HG03135 (cell line): ENCODE measurements around the gene SMAP2.
"Not testable (repeated sequence)": the region's sequence is repeated elsewhere in the genome, so short reads cannot be mapped to it uniquely, and the experiment has no call there.

Experiments used
- ATAC-seq: cut with Tn5 transposase; IDR thresholded peaks from one replicate; pipeline ENCODE4 v1.9.1; 2021; ENCODE audit warnings: mild to moderate bottlenecking, moderate library complexity; ENCODE audit not compliant: unreplicated experiment

The SMAP2 gene

DNA sequence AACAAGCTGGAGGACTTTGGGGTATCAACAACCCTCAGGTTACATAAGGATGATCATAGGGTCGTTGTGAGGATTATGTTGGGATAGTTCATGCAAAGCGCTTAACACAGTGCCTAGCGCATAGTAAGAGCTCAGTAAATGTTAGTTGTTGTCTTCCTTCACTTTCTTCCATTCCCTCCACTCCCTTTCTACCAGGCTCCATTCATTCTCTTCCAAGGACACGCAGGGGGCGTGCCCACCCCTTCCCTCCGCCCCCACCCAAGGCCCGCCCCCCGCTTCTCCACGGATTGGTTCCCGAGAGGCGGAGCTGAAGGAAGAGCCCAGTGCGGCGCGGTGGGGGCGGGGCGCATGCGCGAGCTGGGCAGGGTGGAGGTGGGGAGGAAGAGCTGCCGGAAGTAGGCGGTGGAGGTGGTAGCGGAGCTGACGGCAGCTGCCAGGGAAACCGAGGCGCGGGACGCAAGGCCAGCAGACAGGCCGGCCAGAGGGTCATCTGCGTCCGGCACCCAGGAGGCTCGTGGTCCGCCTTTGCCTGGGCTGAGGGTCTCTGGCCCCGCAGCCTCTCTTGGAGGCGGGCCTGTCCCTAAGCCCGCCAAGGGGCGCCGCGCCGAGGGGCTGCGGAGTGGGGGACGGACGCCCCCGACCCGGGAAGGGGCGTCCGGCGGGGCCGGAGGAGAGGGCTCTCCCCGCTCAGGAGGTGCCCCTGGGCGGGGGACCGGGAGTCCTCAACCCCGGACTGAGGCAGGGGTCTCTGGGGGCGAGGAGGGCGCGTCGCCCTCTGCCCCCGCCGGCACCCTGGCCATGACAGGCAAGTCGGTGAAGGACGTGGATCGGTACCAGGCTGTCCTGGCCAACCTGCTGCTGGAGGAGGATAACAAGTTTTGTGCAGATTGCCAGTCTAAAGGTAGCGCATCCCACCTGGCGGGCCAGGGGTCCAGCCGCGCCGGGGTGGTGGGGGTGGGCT lies at the start of gene SMAP2:
SMAP2 (plus strand) TSS at position 405 of the 961 bp plus-strand sequence; CDS start at position 799, 394 bp downstream.
- peak; percentile 77 for ATAC-seq

DNA sequence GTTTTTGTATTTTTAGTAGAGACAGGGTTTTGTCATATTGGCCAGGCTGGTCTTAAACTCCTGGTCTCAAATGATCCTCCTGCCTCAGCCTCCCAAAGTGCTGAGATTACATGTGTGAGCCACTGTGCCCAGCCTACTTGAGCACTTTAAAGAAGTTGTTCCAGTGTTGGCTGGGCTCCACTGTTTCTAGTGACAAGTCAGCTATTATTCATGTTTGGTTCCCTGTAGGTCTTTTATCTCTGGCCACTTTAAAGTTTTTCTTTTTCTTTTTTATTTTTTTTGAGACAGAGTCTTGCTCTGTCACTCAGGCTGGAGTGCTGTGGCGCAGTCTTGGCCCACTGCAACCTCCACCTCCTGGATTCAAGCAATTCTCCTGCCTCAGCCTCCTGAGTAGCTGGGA lies 42.1 kb upstream of the SMAP2 start:
- ATAC-seq, result not testable (repeated sequence)

DNA sequence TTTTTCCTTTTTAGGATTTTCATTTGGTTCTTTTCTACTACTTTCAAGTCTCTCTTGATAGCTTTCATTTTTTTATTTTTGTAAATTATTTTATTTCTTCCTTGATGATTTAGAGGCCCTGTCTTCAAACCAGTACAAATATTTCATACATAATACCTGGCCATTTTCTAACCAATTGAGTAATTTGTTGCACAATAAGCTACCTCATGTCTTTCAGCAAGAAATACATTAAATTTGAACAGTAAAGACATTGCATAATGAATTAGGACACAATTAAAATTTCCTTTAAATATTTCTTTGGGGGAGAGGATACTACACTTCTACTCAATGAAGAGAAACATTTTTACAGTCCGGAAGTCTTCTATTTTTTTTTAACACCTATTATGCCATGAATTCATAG lies 40.8 kb upstream of the SMAP2 start:
- no peak for ATAC-seq

GRCh38 chr1:40337443-40337842 lies 36.1 kb upstream of the SMAP2 start:
- ATAC-seq, result no peak

DNA sequence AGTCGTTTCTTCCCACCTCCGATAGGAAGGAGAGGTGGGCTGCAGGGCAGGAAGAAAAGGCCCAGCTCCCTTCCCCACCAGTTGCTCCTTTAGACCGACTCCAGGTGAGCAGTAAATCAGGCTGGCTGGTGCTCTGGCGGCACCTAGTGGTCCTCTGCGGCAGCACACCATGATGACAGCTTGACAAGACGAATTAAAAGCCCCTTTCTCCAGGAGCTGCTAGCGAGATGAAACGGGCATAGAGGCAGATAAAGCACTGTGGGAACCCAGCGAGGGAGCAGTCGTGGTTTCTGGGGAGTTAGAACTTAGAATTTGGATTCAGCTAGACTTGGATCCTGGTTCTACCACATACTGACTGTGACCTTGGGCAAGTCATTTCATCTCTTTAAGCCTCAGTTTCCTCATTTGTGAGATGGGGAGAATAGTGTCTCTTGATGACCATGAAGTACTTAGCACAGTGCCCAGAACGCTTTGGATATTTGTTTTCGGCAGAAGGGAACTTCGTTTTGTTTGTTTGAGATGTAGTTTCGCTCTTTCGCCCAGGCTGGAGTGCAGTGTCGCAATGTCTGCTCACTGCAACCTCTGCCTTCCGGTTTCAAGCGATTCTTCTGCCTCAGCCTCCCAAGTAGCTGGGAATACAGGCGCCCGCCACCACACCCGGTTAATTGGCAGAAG lies 34.6 kb upstream of the SMAP2 start:
- ATAC-seq, result no peak

GRCh38 chr1:40339420-40340323 lies 33.9 kb upstream of the SMAP2 start:
- ATAC-seq, result no peak

GRCh38 chr1:40341491-40342380 lies 31.8 kb upstream of the SMAP2 start:
- ATAC-seq, result no peak

GRCh38 chr1:40342381-40342717 lies 31.2 kb upstream of the SMAP2 start:
- not testable (repeated sequence) for ATAC-seq

DNA sequence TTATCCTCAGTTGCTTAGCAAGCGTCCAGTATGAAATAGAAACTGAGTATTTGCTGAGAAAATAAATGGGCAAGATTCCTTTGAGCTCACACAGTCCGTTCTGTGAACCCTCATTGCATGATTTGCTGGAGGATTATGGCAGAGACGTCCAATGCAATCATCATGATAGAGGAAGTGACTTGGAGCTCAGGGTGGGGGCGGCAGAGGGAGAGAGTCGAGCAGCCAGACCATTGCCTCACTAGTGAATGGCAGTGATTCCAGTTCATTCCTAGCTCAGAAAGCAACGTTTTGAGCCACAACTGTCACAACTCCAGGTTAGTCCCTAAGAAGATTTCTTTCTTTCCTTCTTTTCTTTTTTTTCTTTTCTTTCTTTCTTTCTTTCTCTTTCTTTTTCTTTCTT lies 28.9 kb upstream of the SMAP2 start:
- no peak for ATAC-seq

GRCh38 chr1:40350391-40350790 lies 23.1 kb upstream of the SMAP2 start:
- ATAC-seq, result no peak

- no peak for ATAC-seq
These were observed 22.4 kb upstream of the SMAP2 start for GRCh38 chr1:40351124-40351523.

DNA sequence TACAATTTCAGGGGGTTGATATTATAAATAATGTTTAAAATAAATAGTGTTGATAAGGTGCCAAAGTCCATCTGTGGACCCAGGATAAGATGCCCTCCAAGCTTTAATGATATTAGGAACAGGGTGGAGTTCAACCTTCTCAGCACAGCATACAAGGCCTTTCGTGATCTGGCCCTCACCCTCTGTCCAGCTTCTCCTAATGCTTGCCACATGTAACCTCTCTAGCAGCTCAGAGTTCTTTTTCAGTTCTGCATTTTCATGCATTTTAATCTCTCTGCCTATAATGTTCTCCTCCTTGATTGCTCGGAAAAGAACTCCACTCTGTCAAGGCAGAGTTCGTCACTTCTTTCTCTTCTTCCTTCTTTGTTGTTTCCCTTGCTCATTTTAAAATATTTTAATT lies 21.4 kb upstream of the SMAP2 start:
- ATAC-seq, result no peak

- ATAC-seq, result no peak
These were observed 20.4 kb upstream of the SMAP2 start for GRCh38 chr1:40353082-40353481.

- no peak for ATAC-seq
These were observed 15.9 kb upstream of the SMAP2 start for GRCh38 chr1:40357625-40358024.

DNA sequence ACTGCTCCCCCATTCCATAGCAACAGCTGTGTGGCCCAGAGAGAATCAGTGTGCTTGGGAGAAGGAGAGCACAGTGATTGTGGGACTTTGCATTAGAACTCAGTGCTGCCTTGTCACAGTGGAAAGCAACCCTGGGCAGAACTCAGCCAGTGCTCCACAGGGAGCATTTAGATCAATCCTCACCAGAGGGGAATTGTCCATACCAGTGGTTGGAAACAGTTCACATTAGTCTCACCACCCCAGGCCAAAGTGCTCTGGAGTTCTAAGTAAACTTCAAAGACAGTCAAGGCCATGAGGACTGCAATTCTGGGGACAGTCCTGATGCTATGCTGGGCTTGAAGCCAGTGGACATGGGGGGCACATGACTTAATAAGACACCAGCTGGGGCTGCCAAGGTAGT lies 12.9 kb upstream of the SMAP2 start:
- ATAC-seq, result no peak

- ATAC-seq, result no peak
These were observed 12.3 kb upstream of the SMAP2 start for GRCh38 chr1:40361201-40361600.

DNA sequence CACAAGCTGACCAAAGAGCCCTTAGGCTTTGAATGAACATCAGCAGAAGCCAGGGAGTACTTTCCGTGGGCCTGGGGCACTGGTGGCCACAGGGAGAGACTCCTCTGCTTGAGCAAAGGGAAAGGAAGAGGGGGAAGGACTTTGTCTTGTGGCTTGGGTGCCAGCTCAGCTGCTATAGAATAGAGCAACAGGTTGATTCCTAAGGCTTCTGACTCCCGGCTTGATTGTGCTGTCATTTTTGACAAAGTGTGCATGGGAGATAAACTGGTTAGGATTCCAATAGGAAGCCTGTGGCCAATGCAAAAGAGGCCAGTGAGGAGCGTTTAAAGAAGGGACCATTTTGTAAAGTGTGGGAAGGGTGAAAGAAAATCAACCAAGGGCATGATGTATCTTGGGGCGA lies 11.9 kb upstream of the SMAP2 start:
- no peak for ATAC-seq

DNA sequence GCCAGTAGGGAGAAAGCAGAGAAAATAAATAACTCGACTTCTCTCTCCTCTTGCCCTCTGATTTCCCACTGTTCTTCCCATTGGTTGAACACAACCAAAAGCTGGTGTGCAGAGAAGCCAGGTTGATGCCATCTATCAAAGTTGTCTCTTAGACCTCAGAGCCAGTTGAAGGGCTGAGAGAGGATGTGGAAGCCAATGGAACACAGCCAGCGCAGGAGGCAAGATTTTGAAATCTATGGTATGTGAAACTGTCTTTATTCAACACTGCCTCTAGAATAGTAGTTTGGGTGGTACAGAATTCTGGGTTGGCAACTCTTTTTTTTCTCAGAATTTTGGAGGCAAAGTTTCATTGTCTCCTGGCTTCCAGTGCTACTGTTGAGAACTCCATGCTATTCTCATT lies 11.3 kb upstream of the SMAP2 start:
- no peak for ATAC-seq

DNA sequence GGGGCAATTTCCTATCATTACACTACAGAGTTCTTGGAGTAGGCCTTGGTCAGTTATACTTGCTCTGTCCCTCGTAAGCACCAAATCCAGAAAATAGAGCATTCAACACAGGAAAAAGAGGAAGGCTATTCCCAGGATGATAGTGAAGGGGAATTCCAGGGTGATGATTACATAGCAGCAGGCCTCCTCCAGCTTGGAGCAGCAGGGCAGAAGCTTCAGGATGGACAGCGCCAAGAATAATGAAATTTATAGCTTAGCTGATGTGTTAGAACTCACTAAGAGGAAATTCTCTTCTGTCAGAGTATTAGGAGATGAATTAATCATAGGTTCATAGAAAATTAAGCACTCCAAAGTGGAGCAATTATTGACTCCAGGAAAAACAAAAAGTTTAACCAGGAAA lies 10.8 kb upstream of the SMAP2 start:
- ATAC-seq, result no peak

- peak; percentile 71 for ATAC-seq
These were observed 9.8 kb upstream of the SMAP2 start for GRCh38 chr1:40363721-40364120.
